SK-N-SH treated with all-trans-retinoic acid at 6 μM for 48 hours (cell line): ENCODE data around the gene IRS2.

Experiments used
- ATAC-seq: fragments of 200-7000 bp; cut with Tn5 transposase; 3 replicates; pipeline ENCODE4 v1.9.1; 2020; ENCODE audit warnings: mild to moderate bottlenecking, moderate library complexity
- ESRRG ChIP-seq: fragments of 250-450 bp; sonication (Bioruptor Pico); IDR thresholded peaks from 2 replicates; pipeline ENCODE4 v1.6.1; 2021; ENCODE audit warnings: mild to moderate bottlenecking
- GLIS3 ChIP-seq: fragments of 250-450 bp; sonication (Bioruptor Pico); IDR thresholded peaks from 2 replicates; pipeline ENCODE4 v1.5.0; 2020; ENCODE audit warnings: mild to moderate bottlenecking, moderate library complexity
- OSR1 ChIP-seq: fragments of 250-450 bp; sonication (Bioruptor Pico); IDR thresholded peaks from 2 replicates; pipeline ENCODE4 v1.8.0; 2022; ENCODE audit warnings: moderate library complexity, mild to moderate bottlenecking, inconsistent platforms
- PATZ1 ChIP-seq: fragments of 250-450 bp; sonication (Bioruptor Pico); IDR thresholded peaks from 2 replicates; pipeline ENCODE4 v1.8.0; 2020; ENCODE audit warnings: mild to moderate bottlenecking, moderate library complexity, borderline replicate concordance
- RARB ChIP-seq: fragments of 250-450 bp; sonication (Bioruptor Pico); IDR thresholded peaks from 2 replicates; pipeline ENCODE4 v1.8.0; 2021; ENCODE audit warnings: mild to moderate bottlenecking, moderate library complexity
- TCF4 ChIP-seq: fragments of 250-450 bp; sonication (Bioruptor Pico); IDR thresholded peaks from 2 replicates; pipeline ENCODE4 v1.8.0; 2021; ENCODE audit warnings: mild to moderate bottlenecking, moderate library complexity, borderline replicate concordance
- ZC3H10 ChIP-seq: fragments of 250-450 bp; sonication (Bioruptor Pico); IDR thresholded peaks from 2 replicates; pipeline ENCODE4 v1.5.1; 2021; ENCODE audit warnings: mild to moderate bottlenecking, moderate library complexity
- ZFP3 ChIP-seq: fragments of 250-450 bp; sonication (Bioruptor Pico); IDR thresholded peaks from 2 replicates; pipeline ENCODE4 v1.5.0; 2020; ENCODE audit warnings: mild to moderate bottlenecking, moderate library complexity
- ZFP30 ChIP-seq: fragments of 450-650 bp; formaldehyde crosslinking; IDR thresholded peaks from 2 replicates; pipeline ENCODE4 v1.5.0; 2022; ENCODE audit warnings: mild to moderate bottlenecking, moderate library complexity
- ZNF565 ChIP-seq: fragments of 450-650 bp; formaldehyde crosslinking; conservative IDR thresholded peaks from 2 replicates; pipeline ENCODE4 v1.5.0; 2020; ENCODE audit warnings: low read depth, mild to moderate bottlenecking, moderate library complexity
- ZNF70 ChIP-seq: fragments of 450-650 bp; formaldehyde crosslinking; IDR thresholded peaks from 2 replicates; pipeline ENCODE4 v1.5.0; 2020; ENCODE audit warnings: mild to moderate bottlenecking, moderate library complexity
- ZNF8 ChIP-seq: fragments of 450-650 bp; formaldehyde crosslinking; IDR thresholded peaks from 2 replicates; pipeline ENCODE4 v1.5.0; 2020; ENCODE audit warnings: mild to moderate bottlenecking, moderate library complexity
- TF ChIP-seq, protein P1 (sequence below): fragments of 250-450 bp; sonication (Bioruptor Pico); IDR thresholded peaks from 2 replicates; pipeline ENCODE4 v1.5.1; 2020; ENCODE audit warnings: low read depth, mild to moderate bottlenecking, moderate library complexity
- TF ChIP-seq, protein P2 (sequence below): fragments of 250-450 bp; sonication (Bioruptor Pico); IDR thresholded peaks from 2 replicates; pipeline ENCODE4 v1.5.1; 2021; ENCODE audit warnings: mild to moderate bottlenecking, moderate library complexity

IRS2 gene

GRCh38 chr13:109785892-109786450, 412 bp downstream of the IRS2 start (continued):
- TF ChIP-seq, protein P1, sequence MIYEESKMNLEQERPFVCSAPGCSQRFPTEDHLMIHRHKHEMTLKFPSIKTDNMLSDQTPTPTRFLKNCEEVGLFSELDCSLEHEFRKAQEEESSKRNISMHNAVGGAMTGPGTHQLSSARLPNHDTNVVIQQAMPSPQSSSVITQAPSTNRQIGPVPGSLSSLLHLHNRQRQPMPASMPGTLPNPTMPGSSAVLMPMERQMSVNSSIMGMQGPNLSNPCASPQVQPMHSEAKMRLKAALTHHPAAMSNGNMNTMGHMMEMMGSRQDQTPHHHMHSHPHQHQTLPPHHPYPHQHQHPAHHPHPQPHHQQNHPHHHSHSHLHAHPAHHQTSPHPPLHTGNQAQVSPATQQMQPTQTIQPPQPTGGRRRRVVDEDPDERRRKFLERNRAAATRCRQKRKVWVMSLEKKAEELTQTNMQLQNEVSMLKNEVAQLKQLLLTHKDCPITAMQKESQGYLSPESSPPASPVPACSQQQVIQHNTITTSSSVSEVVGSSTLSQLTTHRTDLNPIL (CRISPR knock-in tag) = no peak
- TF ChIP-seq TCF4 (CRISPR knock-in tag) (no peak), GLIS3 (CRISPR knock-in tag) (no peak)

DNA sequence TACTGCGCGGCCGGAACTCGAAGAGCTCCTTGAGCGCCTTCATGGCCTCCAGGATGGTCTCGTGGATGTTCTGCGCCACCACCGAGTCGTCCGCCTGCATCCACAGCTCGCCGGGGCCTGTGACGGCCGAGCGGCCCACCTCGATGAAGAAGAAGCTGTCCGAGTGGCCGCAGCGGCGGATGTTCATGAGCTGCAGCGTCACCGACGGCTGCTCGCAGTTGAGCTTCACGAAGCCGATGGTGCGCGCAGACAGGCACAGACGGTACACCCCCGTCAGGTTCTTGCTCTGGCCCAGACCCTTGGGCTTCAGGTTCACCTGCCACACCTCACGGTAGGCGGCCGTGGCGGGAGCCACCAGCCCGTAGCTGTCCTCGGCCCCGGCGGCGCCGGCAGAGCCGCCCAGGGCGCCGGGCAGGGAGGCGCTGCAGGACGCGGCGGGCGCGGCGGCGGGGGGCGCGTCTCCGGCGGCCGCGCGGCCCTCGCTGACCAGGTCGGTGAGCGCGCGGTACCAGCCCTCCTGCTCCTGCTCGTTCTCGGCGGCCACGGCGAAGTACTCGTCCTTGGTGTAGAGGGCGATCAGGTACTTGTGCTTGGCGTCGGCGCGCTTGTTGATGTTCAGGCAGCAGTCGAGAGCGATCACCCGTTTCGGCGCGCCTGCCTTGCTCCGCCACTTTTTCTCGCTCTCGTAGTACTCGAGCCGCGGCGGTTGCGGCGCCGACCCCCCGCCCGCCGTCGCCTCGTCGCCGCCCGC, 1.1 kb downstream of the IRS2 start:
- no peak for TF ChIP-seq OSR1
- TF ChIP-seq ZNF70 = no peak
- no peak for TF ChIP-seq ZFP30 (CRISPR knock-in tag)
- ATAC-seq = no peak

GRCh38 chr13:109784590-109785140, 1.7 kb downstream of the IRS2 start:
- TF ChIP-seq, protein P1 (CRISPR knock-in tag) = no peak
- TF ChIP-seq ZFP3 (CRISPR knock-in tag) = peak; percentile 0; the same call in 1 of the 2 replicates
- ATAC-seq = peak; percentile 18

DNA sequence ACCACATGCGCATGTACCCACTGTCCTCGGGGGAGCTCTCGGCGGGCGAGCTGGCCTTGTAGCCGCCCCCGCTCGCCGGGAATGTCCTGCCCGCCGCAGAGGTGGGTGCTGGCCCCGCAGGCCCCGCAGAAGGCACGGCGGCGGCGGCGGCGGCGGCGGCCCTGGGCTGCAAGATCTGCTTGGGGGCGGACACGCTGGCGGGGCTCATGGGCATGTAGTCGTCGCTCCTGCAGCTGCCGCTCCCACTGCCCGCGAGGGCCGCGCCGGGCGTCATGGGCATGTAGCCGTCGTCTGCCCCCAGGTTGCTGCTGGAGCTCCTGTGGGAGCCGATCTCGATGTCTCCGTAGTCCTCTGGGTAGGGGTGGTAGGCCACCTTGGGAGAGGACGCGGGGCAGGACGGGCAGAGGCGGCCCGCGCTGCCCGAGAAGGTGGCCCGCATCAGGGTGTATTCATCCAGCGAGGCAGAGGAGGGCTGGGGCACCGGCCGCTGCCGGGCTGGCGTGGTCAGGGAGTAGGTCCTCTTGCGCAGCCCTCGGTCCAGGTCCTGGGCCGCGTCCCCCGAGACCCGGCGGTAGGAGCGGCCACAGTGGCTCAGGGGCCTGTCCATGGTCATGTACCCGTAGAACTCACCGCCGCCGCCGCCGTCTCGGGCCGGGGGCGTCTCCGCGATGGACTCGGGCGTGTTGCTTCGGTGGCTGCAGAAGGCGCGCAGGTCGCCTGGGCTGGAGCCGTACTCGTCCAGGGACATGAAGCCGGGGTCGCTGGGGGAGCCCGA, 2.4 kb downstream of the IRS2 start:
- peak; percentile 0; the same call in 2 of the 3 replicates for ATAC-seq
- TF ChIP-seq ZFP3 (CRISPR knock-in tag) = 0 out of 2 replicates have a peak, but pooled peaks have one; percentile 18
- TF ChIP-seq PATZ1 (CRISPR knock-in tag) = no peak
- no peak for TF ChIP-seq OSR1

DNA sequence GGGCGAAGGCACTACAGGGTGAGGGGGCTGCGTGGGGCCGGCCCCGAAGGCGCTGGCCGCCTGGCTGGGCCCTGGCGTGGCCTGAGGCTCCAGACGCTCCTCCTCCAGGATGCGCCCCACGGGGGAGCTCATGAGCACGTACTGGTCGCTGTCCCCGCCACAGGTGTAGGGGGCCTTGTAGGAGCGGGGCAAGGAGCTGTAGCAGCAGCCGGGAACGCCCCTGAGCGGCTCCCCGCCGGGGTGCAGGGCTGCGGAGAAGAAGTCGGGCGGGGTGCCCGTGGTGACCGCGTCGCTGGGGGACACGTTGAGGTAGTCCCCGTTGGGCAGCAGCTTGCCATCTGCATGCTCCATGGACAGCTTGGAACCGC, 3.0 kb downstream of the IRS2 start:
- ATAC-seq = peak; percentile 2
- TF ChIP-seq ZNF8 (CRISPR knock-in tag) = no peak
- TF ChIP-seq TCF4 (CRISPR knock-in tag) = no peak
- no peak for TF ChIP-seq OSR1
- no peak for TF ChIP-seq GLIS3 (CRISPR knock-in tag)
- no peak for TF ChIP-seq RARB
- no peak for TF ChIP-seq ZNF70
- TF ChIP-seq ZC3H10 (CRISPR knock-in tag) = no peak
- no peak for TF ChIP-seq PATZ1 (CRISPR knock-in tag)
- no peak for TF ChIP-seq ESRRG (CRISPR knock-in tag)
- TF ChIP-seq, protein P1 (CRISPR knock-in tag) = no peak
- no peak for TF ChIP-seq ZFP3 (CRISPR knock-in tag)
- no peak for TF ChIP-seq ZNF565 (CRISPR knock-in tag)
- TF ChIP-seq, protein P2, sequence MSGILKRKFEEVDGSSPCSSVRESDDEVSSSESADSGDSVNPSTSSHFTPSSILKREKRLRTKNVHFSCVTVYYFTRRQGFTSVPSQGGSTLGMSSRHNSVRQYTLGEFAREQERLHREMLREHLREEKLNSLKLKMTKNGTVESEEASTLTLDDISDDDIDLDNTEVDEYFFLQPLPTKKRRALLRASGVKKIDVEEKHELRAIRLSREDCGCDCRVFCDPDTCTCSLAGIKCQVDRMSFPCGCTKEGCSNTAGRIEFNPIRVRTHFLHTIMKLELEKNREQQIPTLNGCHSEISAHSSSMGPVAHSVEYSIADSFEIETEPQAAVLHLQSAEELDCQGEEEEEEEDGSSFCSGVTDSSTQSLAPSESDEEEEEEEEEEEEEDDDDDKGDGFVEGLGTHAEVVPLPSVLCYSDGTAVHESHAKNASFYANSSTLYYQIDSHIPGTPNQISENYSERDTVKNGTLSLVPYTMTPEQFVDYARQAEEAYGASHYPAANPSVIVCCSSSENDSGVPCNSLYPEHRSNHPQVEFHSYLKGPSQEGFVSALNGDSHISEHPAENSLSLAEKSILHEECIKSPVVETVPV (CRISPR knock-in tag) = no peak
